ENCODE results near the gene NXT1.

- TF ChIP-seq, protein P1, sequence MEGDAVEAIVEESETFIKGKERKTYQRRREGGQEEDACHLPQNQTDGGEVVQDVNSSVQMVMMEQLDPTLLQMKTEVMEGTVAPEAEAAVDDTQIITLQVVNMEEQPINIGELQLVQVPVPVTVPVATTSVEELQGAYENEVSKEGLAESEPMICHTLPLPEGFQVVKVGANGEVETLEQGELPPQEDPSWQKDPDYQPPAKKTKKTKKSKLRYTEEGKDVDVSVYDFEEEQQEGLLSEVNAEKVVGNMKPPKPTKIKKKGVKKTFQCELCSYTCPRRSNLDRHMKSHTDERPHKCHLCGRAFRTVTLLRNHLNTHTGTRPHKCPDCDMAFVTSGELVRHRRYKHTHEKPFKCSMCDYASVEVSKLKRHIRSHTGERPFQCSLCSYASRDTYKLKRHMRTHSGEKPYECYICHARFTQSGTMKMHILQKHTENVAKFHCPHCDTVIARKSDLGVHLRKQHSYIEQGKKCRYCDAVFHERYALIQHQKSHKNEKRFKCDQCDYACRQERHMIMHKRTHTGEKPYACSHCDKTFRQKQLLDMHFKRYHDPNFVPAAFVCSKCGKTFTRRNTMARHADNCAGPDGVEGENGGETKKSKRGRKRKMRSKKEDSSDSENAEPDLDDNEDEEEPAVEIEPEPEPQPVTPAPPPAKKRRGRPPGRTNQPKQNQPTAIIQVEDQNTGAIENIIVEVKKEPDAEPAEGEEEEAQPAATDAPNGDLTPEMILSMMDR (IDR thresholded peaks at IDR 0.05; ENCODE audit: poor library complexity, severe bottlenecking): no peak
- peak; percentile 60 for TF ChIP-seq REST (IDR thresholded peaks at IDR 0.05; ENCODE audit: borderline replicate concordance)
- TF ChIP-seq EP300 (conservative IDR thresholded peaks at IDR 0.05; ENCODE audit: poor library complexity, severe bottlenecking): no peak
- no peak for TF ChIP-seq EZH2 (IDR thresholded peaks at IDR 0.05; ENCODE audit: borderline replicate concordance, insufficient read depth, low read length, poor library complexity, severe bottlenecking)
- no peak for TF ChIP-seq SMC3 (conservative IDR thresholded peaks at IDR 0.05; ENCODE audit: poor library complexity)
- TF ChIP-seq MXI1 (conservative IDR thresholded peaks at IDR 0.05; ENCODE audit: poor library complexity, severe bottlenecking): no peak
- no peak for TF ChIP-seq TAF1 (IDR thresholded peaks at IDR 0.05; ENCODE audit: low read depth)
- no peak for TF ChIP-seq POLR2AphosphoS5 (IDR thresholded peaks at IDR 0.05)
- TF ChIP-seq RAD21 (conservative IDR thresholded peaks at IDR 0.05): no peak
These were observed 12.0 kb downstream of the NXT1 start for GRCh38 chr20:23362392-23363256.
